GM23338 (cell line): ENCODE measurements around the gene CSTF2T.

Experiments used
- CREB1 ChIP-seq: fragments of 250-450 bp; sonication (Bioruptor Pico); IDR thresholded peaks from 2 replicates; pipeline ENCODE4 v1.5.0; 2020; ENCODE audit warnings: low read depth, mild to moderate bottlenecking, moderate library complexity
- ETS1 ChIP-seq: IDR thresholded peaks from 2 replicates; pipeline ENCODE4 v1.6.1; 2016; ENCODE audit warnings: antibody characterized with exemption
- EZH2 ChIP-seq: fragments of 200-600 bp; sonication (generic); IDR thresholded peaks from one replicate; pipeline ENCODE4 v1.8.0; 2017; ENCODE audit warnings: antibody characterized with exemption, mild to moderate bottlenecking, low read depth; ENCODE audit not compliant: unreplicated experiment
- EZH2phosphoT487 ChIP-seq: fragments of 200-600 bp; sonication (generic); IDR thresholded peaks from one replicate; pipeline ENCODE4 v1.8.1; 2018; ENCODE audit warnings: antibody characterized with exemption; ENCODE audit not compliant: unreplicated experiment
- JUNB ChIP-seq: IDR thresholded peaks from one replicate; pipeline ENCODE4 v1.6.1; 2016; ENCODE audit warnings: antibody characterized with exemption; ENCODE audit not compliant: unreplicated experiment
- POLR2AphosphoS5 ChIP-seq: IDR thresholded peaks from 2 replicates; pipeline ENCODE4 v1.6.1; 2016; ENCODE audit warnings: antibody characterized with exemption, low read depth
- ZNF331 ChIP-seq: fragments of 250-450 bp; sonication (Bioruptor Pico); IDR thresholded peaks from 2 replicates; pipeline ENCODE4 v1.5.0; 2020; ENCODE audit warnings: low read depth, mild to moderate bottlenecking, moderate library complexity
- TF ChIP-seq, protein P1 (sequence below), 2 experiments: fragments of 200-600 bp in 1 of 2; sonication (generic) in 1 of 2; conservative IDR thresholded peaks; 2 replicates each; pipeline versions ENCODE4 v1.5.1 to v1.6.1; 2016 to 2017; ENCODE audit warnings: antibody characterized with exemption in 2 of 2, low read depth in 2 of 2, mild to moderate bottlenecking in 2 of 2, moderate library complexity in 1 of 2

DNA sequence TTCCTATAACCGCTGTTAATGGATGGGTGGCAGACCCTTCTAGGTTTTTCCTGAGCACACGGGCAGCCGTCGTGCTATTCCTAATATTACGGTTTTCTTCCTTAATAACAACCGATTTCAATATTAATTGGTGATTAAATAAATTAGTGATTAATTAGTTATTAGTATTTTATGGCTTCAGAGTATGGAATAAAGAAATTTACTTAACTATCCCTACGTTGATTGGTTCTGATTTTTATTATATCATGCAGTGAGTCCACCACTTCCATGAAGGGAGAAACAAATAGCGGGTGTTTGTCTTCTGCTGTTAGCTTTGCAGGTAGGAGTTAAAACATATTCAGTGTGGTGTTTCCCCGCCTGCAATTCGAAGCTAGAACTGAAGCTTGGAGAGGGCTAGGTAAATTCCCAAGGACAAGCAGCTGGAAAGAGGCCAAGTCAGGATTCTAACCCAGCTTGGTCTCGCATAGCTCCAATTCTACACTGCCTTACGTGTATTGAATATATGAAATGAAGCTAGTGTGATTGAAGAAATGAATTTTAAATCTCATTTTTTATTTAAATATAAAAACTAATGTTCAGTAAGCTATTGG lies 928 bp upstream of the CSTF2T start:
- TF ChIP-seq, protein P1, sequence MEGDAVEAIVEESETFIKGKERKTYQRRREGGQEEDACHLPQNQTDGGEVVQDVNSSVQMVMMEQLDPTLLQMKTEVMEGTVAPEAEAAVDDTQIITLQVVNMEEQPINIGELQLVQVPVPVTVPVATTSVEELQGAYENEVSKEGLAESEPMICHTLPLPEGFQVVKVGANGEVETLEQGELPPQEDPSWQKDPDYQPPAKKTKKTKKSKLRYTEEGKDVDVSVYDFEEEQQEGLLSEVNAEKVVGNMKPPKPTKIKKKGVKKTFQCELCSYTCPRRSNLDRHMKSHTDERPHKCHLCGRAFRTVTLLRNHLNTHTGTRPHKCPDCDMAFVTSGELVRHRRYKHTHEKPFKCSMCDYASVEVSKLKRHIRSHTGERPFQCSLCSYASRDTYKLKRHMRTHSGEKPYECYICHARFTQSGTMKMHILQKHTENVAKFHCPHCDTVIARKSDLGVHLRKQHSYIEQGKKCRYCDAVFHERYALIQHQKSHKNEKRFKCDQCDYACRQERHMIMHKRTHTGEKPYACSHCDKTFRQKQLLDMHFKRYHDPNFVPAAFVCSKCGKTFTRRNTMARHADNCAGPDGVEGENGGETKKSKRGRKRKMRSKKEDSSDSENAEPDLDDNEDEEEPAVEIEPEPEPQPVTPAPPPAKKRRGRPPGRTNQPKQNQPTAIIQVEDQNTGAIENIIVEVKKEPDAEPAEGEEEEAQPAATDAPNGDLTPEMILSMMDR (conservative IDR thresholded peaks at IDR 0.05; ENCODE audit: low read depth in 2 of 2) = no peak
- no peak for TF ChIP-seq ZNF331
- no peak for TF ChIP-seq EZH2
- no peak for TF ChIP-seq CREB1 (CRISPR knock-in tag)
- TF ChIP-seq POLR2AphosphoS5 = no peak
- TF ChIP-seq EZH2phosphoT487 = no peak
- no peak for TF ChIP-seq ETS1
- no peak for TF ChIP-seq JUNB
